ENCODE results near the gene AADAC. TPM values are rescaled to one million over a fixed set of nuclear protein-coding genes. Genes with fewer than 3 reads are reported as not detected.

AADAC gene
- total and polyA plus RNA-seq, 9 donors, result 0.21 to 40.6 (median 0.38) TPM; not detected in 5

DNA sequence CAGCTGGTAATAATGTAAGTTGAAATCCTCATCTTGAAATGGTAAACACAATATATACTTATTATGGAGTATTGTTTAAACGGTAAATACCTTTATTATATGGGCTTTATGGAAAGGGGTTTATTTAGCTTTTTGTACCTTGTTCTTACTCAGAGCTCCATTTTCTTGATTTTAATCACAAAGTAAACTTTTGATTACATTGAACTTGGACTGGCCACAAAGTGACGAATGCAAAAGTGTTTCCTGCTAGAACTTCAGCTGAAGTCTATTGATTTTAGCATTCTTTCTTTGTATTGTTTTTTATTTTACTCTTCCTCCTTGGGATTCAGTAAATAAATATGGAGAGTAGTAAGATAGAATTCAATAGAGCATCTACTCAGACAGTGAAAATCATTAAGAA, 19.8 kb upstream of the AADAC start:
- 90 to 95% (median 94%) methylated on average over 2 of the region's 2 CpGs for WGBS, 3 donors
- TF ChIP-seq EP300 (IDR thresholded peaks at IDR 0.05) (no peak), POLR2A (IDR thresholded peaks at IDR 0.05) (no peak)
- TF ChIP-seq, protein P1, sequence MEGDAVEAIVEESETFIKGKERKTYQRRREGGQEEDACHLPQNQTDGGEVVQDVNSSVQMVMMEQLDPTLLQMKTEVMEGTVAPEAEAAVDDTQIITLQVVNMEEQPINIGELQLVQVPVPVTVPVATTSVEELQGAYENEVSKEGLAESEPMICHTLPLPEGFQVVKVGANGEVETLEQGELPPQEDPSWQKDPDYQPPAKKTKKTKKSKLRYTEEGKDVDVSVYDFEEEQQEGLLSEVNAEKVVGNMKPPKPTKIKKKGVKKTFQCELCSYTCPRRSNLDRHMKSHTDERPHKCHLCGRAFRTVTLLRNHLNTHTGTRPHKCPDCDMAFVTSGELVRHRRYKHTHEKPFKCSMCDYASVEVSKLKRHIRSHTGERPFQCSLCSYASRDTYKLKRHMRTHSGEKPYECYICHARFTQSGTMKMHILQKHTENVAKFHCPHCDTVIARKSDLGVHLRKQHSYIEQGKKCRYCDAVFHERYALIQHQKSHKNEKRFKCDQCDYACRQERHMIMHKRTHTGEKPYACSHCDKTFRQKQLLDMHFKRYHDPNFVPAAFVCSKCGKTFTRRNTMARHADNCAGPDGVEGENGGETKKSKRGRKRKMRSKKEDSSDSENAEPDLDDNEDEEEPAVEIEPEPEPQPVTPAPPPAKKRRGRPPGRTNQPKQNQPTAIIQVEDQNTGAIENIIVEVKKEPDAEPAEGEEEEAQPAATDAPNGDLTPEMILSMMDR (IDR thresholded peaks at IDR 0.05), result no peak
- H3K4me1 ChIP-seq (ENCODE audit: insufficient read depth), result no peaks in the 10 kb centered on the region
- no peak overlapping the region for H3K27ac ChIP-seq
- H3K9me3 ChIP-seq, result no peaks in the 10 kb centered on the region
- no peaks in the 10 kb centered on the region for H3K36me3 ChIP-seq
- no peak overlapping the region for H3K4me3 ChIP-seq
- no peak for DNase-seq
- intact Hi-C loops (cut with DNase I), result no loop called here
- no peaks in the 10 kb centered on the region for H3K27me3 ChIP-seq

DNA sequence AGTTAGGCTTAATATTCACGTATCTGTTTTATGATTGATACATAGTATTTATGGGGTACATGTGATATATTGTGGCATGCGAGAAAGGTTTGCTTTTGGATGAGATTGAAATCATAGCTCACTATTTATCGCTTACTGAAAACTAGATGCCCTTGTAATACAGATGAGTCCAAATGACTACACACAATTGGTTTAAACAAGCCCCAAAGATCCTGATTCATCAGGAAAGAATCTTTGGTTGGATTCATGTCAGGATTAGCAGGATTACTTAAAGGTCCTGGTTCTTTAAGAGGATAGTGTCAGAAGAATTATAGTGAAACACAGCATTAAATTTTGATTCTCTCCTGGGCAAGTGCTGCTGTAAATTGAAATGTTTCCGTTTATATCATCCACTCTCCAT, 18.6 kb upstream of the AADAC start:
- Histone ChIP-seq H3K4me3 (no peak overlapping the region), H3K27ac (no peak overlapping the region), H3K36me3 (no peaks in the 10 kb centered on the region), H3K9me3 (no peaks in the 10 kb centered on the region), H3K4me1 (ENCODE audit: insufficient read depth) (no peaks in the 10 kb centered on the region), H3K27me3 (no peaks in the 10 kb centered on the region)
- no peak for DNase-seq
- WGBS, 3 donors, result 79 to 86% (median 81%) methylated on average over 4 of the region's 4 CpGs
- TF ChIP-seq POLR2A (IDR thresholded peaks at IDR 0.05) (no peak), EP300 (IDR thresholded peaks at IDR 0.05) (no peak)
- TF ChIP-seq, protein P1 (IDR thresholded peaks at IDR 0.05), result no peak
- intact Hi-C loops (cut with DNase I), result no loop called here

DNA sequence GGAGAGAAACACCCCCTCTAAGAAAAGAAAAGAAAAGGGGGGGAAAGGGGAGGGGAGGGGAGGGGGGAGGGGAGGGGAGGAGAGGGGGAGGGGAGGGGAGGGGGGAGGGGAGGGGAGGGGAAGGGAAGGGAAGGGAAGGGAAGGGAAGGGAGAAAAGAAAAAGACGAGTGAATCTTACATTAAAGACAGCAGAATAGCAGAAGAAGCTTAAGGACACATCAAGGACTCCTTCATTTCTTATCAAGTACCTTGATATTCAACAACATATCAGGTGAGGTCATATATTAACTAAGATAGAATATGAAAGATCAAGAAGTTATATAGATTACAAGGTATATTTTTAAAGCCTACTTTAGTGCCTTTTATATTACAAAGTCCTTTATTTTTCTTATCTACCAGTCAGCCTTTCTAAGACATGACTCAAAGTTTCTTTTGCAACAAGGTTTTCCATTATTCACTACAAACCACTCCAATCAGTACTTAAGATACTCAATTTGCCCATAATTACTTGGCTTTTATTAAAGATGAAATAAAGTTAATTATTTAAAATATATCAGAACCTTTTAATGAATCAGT, 17.7 kb upstream of the AADAC start:
- 58 to 73% (median 69%) methylated on average over 1 of the region's 1 CpG for WGBS, 3 donors
- no peaks in the 10 kb centered on the region for H3K9me3 ChIP-seq
- TF ChIP-seq EP300 (IDR thresholded peaks at IDR 0.05), result no peak
- TF ChIP-seq POLR2A (IDR thresholded peaks at IDR 0.05), result no peak
- TF ChIP-seq, protein P1 (IDR thresholded peaks at IDR 0.05), result no peak
- no peak for DNase-seq
- intact Hi-C loops (cut with DNase I), result no loop called here
- H3K36me3 ChIP-seq, result no peaks in the 10 kb centered on the region
- H3K27me3 ChIP-seq, result no peaks in the 10 kb centered on the region
- H3K27ac ChIP-seq, result no peak overlapping the region
- no peak overlapping the region for H3K4me3 ChIP-seq
- no peaks in the 10 kb centered on the region for H3K4me1 ChIP-seq (ENCODE audit: insufficient read depth)

DNA sequence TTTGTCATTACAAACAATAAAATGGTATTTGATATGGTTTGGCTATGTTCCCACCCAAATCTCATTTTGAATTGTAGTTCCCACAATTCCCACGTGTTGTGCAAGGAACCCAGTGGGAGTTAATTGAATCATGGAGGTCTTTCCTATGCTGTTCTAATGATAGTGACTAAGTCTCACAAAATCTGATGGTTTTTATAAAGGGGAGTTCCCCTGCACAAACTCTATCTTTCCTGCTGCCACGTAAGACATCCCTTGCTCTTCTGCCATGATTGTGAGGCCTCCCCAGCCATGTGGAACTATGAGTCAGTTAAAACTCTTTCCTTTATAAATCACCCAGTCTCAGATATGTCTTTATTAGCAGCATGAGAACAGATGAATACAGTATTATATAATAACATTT, 15.4 kb upstream of the AADAC start:
- H3K27me3 ChIP-seq, result no peaks in the 10 kb centered on the region
- DNase-seq, result no peak
- 64 to 81% (median 70%) methylated on average over 2 of the region's 2 CpGs for WGBS, 3 donors
- H3K27ac ChIP-seq, result no peak overlapping the region
- H3K4me1 ChIP-seq (ENCODE audit: insufficient read depth), result no peaks in the 10 kb centered on the region
- H3K9me3 ChIP-seq, result no peaks in the 10 kb centered on the region
- intact Hi-C loops (cut with DNase I), result no loop called here
- H3K36me3 ChIP-seq, result no peaks in the 10 kb centered on the region
- TF ChIP-seq EP300 (IDR thresholded peaks at IDR 0.05) (no peak), POLR2A (IDR thresholded peaks at IDR 0.05) (no peak)
- TF ChIP-seq, protein P1 (IDR thresholded peaks at IDR 0.05), result no peak
- H3K4me3 ChIP-seq, result no peak overlapping the region
